Natural killer cell (primary cell): ENCODE measurements around the gene DNAH3. TPM values are rescaled to one million over a fixed set of nuclear protein-coding genes. Genes with fewer than 3 reads are reported as not detected.
"Not testable (repeated sequence)": the region's sequence is repeated elsewhere in the genome, so short reads cannot be mapped to it uniquely, and the experiment has no call there.

Source experiments
- ATAC-seq, 3 donors: fragments of 150-1000 bp in 2 of 3; fragments of 200-7000 bp in 1 of 3; cut with Tn5 transposase; 1 replicate in 1 of 3; 2 replicates in 2 of 3; pipeline ENCODE4 v1.10.0; 2021; ENCODE audit warnings: mild to moderate bottlenecking in 2 of 3, moderate library complexity in 2 of 3
- DNase-seq, 2 donors: peaks; one replicate each; pipeline versions ENCODE4 v3.0.0 to v3.0.0-alpha.2; 2013 to 2021; ENCODE audit warnings: mixed read lengths in 1 of 2
- H3K27ac ChIP-seq: one replicate; pipeline ENCODE4 v1.5.1; 2013; ENCODE audit warnings: mild to moderate bottlenecking, low read length
- H3K27me3 ChIP-seq: one replicate; pipeline ENCODE4 v1.6.1; 2013; ENCODE audit warnings: low read length; ENCODE audit not compliant: control insufficient read depth, insufficient read depth
- H3K36me3 ChIP-seq: one replicate; pipeline ENCODE4 v1.6.1; 2013; ENCODE audit warnings: low read length; ENCODE audit not compliant: control insufficient read depth, insufficient read depth
- H3K4me1 ChIP-seq: one replicate; pipeline ENCODE4 v1.6.1; 2013; ENCODE audit warnings: low read length; ENCODE audit not compliant: control insufficient read depth, insufficient read depth
- H3K4me3 ChIP-seq: one replicate; pipeline ENCODE4 v1.5.1; 2013; ENCODE audit warnings: low read length
- H3K9me3 ChIP-seq: one replicate; pipeline ENCODE4 v1.6.1; 2013; ENCODE audit warnings: low read length; ENCODE audit not compliant: control insufficient read depth, insufficient read depth
- H3K27ac Mint-ChIP-seq, 2 donors: one replicate each; pipeline ENCODE4 v1.8.0; 2022; ENCODE audit warnings: mild to moderate bottlenecking in 2 of 2, mixed read lengths in 2 of 2, moderate library complexity in 1 of 2
- H3K27me3 Mint-ChIP-seq, 2 donors: one replicate each; pipeline ENCODE4 v1.8.0; 2022; ENCODE audit warnings: low read depth in 2 of 2, mixed read lengths in 2 of 2
- H3K36me3 Mint-ChIP-seq: one replicate; pipeline ENCODE4 v1.8.0; 2022; ENCODE audit warnings: mixed read lengths
- H3K4me1 Mint-ChIP-seq, 2 donors: one replicate each; pipeline ENCODE4 v1.8.0; 2022; ENCODE audit warnings: mixed read lengths in 2 of 2
- H3K4me3 Mint-ChIP-seq: one replicate; pipeline ENCODE4 v1.8.0; 2022; ENCODE audit warnings: mild to moderate bottlenecking, moderate library complexity, mixed read lengths
- H3K9me3 Mint-ChIP-seq, 2 donors: one replicate each; pipeline ENCODE4 v1.8.0; 2022; ENCODE audit warnings: mixed read lengths in 2 of 2
- WGBS: methylation state at CpG from one replicate; pipeline ENCODE4 v1.1.7; 2013; ENCODE audit warnings: missing lambda C conversion rate; ENCODE audit not compliant: insufficient coverage; 5-methylcytosine and 5-hydroxymethylcytosine counted together
- intact Hi-C: fragments of 100-400 bp; cut with micrococcal nuclease; formaldehyde crosslinking; loops from one replicate; pipeline ENCODE4 v1.14.2; 2022
- total RNA-seq, 4 donors: library from RNA; stranded (reverse); fragments of 120-200 nt in 1 of 4; gene quantifications; one replicate each; pipeline versions ENCODE4 v1.2.3 to v1.2.4, GENCODE V29; 2013 to 2022
- TF ChIP-seq, protein P1 (sequence below): fragments of 200-600 bp; IDR thresholded peaks from one replicate; pipeline ENCODE4 v1.8.0; 2022; ENCODE audit warnings: antibody characterized with exemption

DNAH3 gene
- total RNA-seq, 3 donors from 2014 or later (not counting 1 experiment from before 2014, with no cell fraction given): not detected

DNA sequence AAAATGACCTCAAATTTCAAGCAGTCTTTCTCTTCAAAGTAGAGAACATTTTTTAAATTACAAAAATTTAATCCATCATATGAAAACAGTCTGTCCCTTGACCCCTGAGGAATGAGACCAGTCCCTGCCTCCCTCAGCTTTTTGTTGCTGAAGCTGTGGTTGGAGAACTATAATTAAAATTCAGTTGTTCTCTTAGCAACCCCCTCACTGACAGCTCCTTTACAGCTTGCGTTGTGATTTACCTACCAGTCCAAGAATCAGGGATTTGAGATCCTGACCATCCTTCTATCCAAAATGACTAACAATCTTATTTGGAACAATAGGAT, 220.3 kb downstream of the DNAH3 start:
- Histone ChIP-seq H3K27me3 (no peaks in the 10 kb centered on the region), H3K4me3 (no peak overlapping the region), H3K36me3 (peaks cover 3% of the 10 kb centered on the region), H3K9me3 (no peaks in the 10 kb centered on the region), H3K4me1 (no peaks in the 10 kb centered on the region), H3K27ac (no peak overlapping the region)
- no peak for ATAC-seq
- H3K4me1 Mint-ChIP-seq: no peaks in the 10 kb centered on the region
- H3K36me3 Mint-ChIP-seq: no peaks in the 10 kb centered on the region
- TF ChIP-seq, protein P1, sequence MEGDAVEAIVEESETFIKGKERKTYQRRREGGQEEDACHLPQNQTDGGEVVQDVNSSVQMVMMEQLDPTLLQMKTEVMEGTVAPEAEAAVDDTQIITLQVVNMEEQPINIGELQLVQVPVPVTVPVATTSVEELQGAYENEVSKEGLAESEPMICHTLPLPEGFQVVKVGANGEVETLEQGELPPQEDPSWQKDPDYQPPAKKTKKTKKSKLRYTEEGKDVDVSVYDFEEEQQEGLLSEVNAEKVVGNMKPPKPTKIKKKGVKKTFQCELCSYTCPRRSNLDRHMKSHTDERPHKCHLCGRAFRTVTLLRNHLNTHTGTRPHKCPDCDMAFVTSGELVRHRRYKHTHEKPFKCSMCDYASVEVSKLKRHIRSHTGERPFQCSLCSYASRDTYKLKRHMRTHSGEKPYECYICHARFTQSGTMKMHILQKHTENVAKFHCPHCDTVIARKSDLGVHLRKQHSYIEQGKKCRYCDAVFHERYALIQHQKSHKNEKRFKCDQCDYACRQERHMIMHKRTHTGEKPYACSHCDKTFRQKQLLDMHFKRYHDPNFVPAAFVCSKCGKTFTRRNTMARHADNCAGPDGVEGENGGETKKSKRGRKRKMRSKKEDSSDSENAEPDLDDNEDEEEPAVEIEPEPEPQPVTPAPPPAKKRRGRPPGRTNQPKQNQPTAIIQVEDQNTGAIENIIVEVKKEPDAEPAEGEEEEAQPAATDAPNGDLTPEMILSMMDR: no peak
- no peak for DNase-seq
- intact Hi-C loops: no loop called here
- no peaks in the 10 kb centered on the region for H3K9me3 Mint-ChIP-seq
- H3K4me3 Mint-ChIP-seq: no peak overlapping the region
- no peak overlapping the region for H3K27ac Mint-ChIP-seq
- 57% methylated on average over 1 of the region's 1 CpG for WGBS
- H3K27me3 Mint-ChIP-seq: no peaks in the 10 kb centered on the region

DNA sequence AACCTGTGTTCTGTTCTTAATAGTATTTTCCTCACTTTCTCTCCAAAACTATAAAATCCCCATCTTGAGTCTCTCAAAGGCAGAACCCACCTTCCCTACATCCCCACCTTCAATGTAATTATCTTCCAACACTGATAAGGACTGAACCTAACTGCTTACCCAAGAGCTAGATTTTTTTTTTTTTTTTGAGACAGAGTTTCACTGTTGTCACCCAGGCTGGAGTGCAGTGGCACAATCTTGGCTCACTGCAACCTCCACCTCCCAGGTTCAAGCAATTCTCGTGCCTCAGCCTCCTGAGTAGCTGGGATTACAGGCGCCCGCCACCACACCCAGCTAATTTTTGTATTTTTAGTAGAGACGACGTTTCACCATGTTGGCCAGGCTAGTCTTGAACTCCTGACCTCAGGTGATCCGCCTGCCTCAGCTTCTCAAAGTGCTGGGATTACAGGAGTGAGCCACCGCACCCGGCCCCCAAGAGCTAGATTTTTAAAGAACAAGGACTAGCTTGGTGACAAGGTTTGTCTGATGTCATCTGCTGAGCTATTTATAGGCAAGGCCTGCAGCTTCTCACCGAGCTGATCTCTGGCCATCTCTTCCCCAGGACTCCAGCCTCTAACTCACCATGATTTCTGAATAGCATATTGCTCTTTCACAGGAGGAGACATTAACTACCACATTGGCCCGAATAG, 220.8 kb downstream of the DNAH3 start:
- H3K9me3 Mint-ChIP-seq, H3K27me3 Mint-ChIP-seq, H3K27me3 ChIP-seq, H3K36me3 ChIP-seq, H3K4me1 Mint-ChIP-seq, DNase-seq, intact Hi-C loops, H3K27ac Mint-ChIP-seq, H3K4me3 Mint-ChIP-seq, H3K9me3 ChIP-seq, H3K27ac ChIP-seq, H3K4me3 ChIP-seq, ATAC-seq, H3K4me1 ChIP-seq, H3K36me3 Mint-ChIP-seq: not testable (repeated sequence)
- 87% methylated on average over 10 of the region's 10 CpGs for WGBS

DNA sequence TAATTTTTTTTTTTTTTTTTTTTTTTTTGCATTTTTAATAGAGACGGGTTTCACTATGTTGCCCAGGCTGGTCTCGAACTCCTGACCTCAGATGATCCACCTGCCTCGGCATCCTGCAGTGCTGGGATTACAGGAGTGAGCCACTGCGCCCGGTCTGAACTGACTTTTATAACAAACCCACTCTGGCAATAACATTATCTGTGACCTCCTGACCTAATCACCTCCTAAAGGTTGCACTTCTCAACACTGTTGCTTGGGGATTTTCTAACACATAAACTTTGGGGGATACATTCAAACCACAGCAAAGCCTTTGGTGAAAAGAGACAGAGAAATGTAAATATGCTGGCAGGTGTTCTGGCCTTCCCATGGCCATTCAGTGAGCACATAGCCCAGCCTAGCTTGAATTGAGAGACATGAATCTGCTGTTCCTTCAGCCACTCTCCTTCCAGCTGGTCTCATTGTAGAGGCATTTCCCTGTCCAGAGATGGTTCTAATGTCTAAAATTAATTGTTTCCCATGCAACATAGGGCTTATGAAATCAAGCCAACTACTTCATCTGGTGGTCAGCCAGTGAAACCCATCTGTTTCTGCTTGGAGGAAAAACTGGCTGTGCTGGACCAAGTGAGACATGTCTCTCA, 221.8 kb downstream of the DNAH3 start:
- H3K27me3 ChIP-seq: no peaks in the 10 kb centered on the region
- intact Hi-C loops: no loop called here
- H3K9me3 ChIP-seq: no peaks in the 10 kb centered on the region
- H3K27ac Mint-ChIP-seq: no peak overlapping the region
- H3K27me3 Mint-ChIP-seq: no peaks in the 10 kb centered on the region
- no peak for ATAC-seq
- H3K36me3 Mint-ChIP-seq: no peaks in the 10 kb centered on the region
- WGBS: 88% methylated on average over 5 of the region's 5 CpGs
- peaks cover 11% of the 10 kb centered on the region for H3K36me3 ChIP-seq
- TF ChIP-seq, protein P1: no peak
- no peak overlapping the region for H3K4me3 Mint-ChIP-seq
- H3K4me1 ChIP-seq: no peaks in the 10 kb centered on the region
- H3K9me3 Mint-ChIP-seq: no peaks in the 10 kb centered on the region
- H3K4me3 ChIP-seq: no peak overlapping the region
- no peak for DNase-seq
- no peak overlapping the region for H3K27ac ChIP-seq
- no peaks in the 10 kb centered on the region for H3K4me1 Mint-ChIP-seq

DNA sequence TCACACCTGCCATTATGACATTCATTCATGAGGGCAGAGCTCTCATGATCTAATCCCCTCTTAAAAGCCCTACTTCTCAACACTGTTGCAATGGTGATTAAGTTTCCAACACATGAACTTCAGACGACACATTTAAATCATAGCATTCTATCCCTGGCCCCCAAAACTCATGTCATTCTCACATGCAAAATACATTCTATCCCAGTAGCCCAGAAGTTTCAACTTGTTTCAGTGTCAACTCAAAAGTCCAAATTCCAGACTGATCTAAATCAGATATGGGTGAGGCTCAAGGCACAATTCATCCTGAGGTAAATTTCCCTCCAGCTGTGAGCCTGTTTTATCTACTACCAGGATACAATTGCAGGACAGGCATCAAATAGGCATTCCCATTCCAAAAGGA, 224.9 kb downstream of the DNAH3 start:
- Histone ChIP-seq H3K4me3 (no peak overlapping the region), H3K9me3 (no peaks in the 10 kb centered on the region), H3K4me1 (no peaks in the 10 kb centered on the region), H3K27ac (no peak overlapping the region), H3K36me3 (peaks cover 13% of the 10 kb centered on the region), H3K27me3 (no peaks in the 10 kb centered on the region)
- TF ChIP-seq, protein P1: no peak
- H3K27me3 Mint-ChIP-seq: no peaks in the 10 kb centered on the region
- H3K9me3 Mint-ChIP-seq: no peaks in the 10 kb centered on the region
- no peak overlapping the region for H3K4me3 Mint-ChIP-seq
- 92% methylated on average over 1 of the region's 1 CpG for WGBS
- no peaks in the 10 kb centered on the region for H3K4me1 Mint-ChIP-seq
- intact Hi-C loops: no loop called here
- no peak for ATAC-seq
- DNase-seq: no peak
- no peak overlapping the region for H3K27ac Mint-ChIP-seq
- H3K36me3 Mint-ChIP-seq: no peaks in the 10 kb centered on the region
